MCF 10A (cell line): ENCODE data around the gene IRAK1. TPM values are rescaled to one million over a fixed set of nuclear protein-coding genes. Genes with fewer than 3 reads are reported as not detected.
A peak's percentile ranks its signal among the peaks of the same experiment; 100 is the strongest.

ENCODE experiments used
- BruUV-seq: library from RNA; stranded (reverse); fragments of 400-500 nt; replicated peaks from 2 replicates; lab custom pipeline; 2021; lab: Mats Ljungman, UMichigan
- CTCF ChIA-PET: fragments of 300-600 bp; sonication (Branson Sonifier 250); formaldehyde crosslinking; extraction: SDS; loops from one replicate; lab custom pipeline; 2021; ENCODE audit warnings: antibody characterized with exemption, inconsistent platforms; lab: Yijun Ruan, JAX
- POLR2A ChIA-PET: fragments of 300-600, 350-650 bp; sonication (Branson Sonifier 250); formaldehyde crosslinking; extraction: SDS; loops from one replicate; lab custom pipeline; 2020; ENCODE audit warnings: antibody characterized with exemption, inconsistent platforms; lab: Yijun Ruan, JAX
- DNase-seq: peaks from one replicate; pipeline ENCODE4 v3.0.0-alpha.2; 2018; ENCODE audit not compliant: unreplicated experiment
- H3K27ac Mint-ChIP-seq: one replicate; pipeline ENCODE4 v1.8.0; 2022; ENCODE audit warnings: mild to moderate bottlenecking, low read depth, mixed read lengths; ENCODE audit not compliant: unreplicated experiment
- H3K27me3 Mint-ChIP-seq: one replicate; pipeline ENCODE4 v1.8.0; 2022; ENCODE audit warnings: mixed read lengths; ENCODE audit not compliant: insufficient read depth, unreplicated experiment
- H3K36me3 Mint-ChIP-seq: one replicate; pipeline ENCODE4 v1.8.0; 2022; ENCODE audit warnings: mild to moderate bottlenecking, moderate library complexity, mixed read lengths; ENCODE audit not compliant: insufficient read depth, unreplicated experiment
- H3K4me1 Mint-ChIP-seq: one replicate; pipeline ENCODE4 v1.8.0; 2022; ENCODE audit warnings: mixed read lengths; ENCODE audit not compliant: insufficient read depth, unreplicated experiment
- H3K4me3 Mint-ChIP-seq: one replicate; pipeline ENCODE4 v1.8.0; 2022; ENCODE audit warnings: mild to moderate bottlenecking, moderate library complexity, mixed read lengths; ENCODE audit not compliant: unreplicated experiment
- H3K9me3 Mint-ChIP-seq: one replicate; pipeline ENCODE4 v1.8.0; 2022; ENCODE audit warnings: mixed read lengths; ENCODE audit not compliant: unreplicated experiment
- intact Hi-C: fragments of 100-400 bp; cut with micrococcal nuclease; formaldehyde crosslinking; loops from 2 replicates; pipeline ENCODE4 v1.14.1; 2022
- total RNA-seq: library from RNA; stranded (reverse); gene quantifications from 2 replicates; pipeline ENCODE4 v1.2.3, GENCODE V29; 2022
- TF ChIP-seq, protein P1 (sequence below): fragments of 200-600 bp; IDR thresholded peaks from one replicate; pipeline ENCODE4 v1.8.0; 2022; ENCODE audit warnings: antibody characterized with exemption, mild to moderate bottlenecking; ENCODE audit not compliant: unreplicated experiment

The IRAK1 gene
- total RNA-seq, 1 experiment from 2014 or later: 201 TPM

DNA sequence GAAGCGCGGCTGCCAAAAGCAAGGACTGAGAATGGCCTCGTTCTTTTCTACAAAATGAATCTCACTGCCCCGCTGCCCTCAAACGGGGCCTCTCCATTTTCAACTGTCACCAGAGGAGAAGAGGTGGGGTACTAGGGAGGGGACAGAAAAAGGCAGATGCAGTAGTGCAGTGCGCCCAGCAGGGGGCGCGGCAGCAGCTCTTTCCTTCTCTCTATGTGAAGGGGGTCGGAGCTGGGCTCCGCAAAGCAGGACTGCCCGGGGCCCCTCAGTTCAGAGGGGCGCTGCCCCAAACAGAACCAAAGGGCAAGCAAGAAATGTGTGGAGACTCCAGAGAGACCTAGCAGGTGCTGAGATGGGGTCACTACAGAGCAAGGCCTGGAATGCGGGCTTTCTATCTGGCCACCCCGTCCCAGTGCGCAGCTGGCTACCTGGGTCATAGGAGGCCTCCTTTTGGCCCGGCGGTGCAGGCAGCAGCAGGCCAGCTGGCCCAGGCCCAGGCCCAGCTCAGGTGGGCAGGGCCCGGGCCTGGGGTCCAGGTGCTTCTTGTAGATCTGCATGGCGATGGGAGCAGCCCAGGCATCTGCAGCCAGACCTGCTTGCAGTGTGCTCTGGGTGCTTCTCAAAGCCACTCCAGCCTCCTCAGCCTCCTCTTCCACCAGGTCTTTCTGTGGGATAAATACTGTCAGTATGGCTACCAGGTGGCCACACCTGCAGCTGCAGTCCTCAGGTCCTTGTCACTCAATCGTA is 5.9 kb downstream of the IRAK1 start:
- peaks cover 12% of the 10 kb centered on the region for H3K27me3 Mint-ChIP-seq
- intact Hi-C loops: loop anchor here (2.0 kb wide), 1 partner anchor 37 kb away; no protein-coding TSS in a partner anchor
- H3K27ac Mint-ChIP-seq: no peak overlapping the region
- H3K36me3 Mint-ChIP-seq: peaks cover 46% of the 10 kb centered on the region
- ChIA-PET POLR2A (interaction anchor here (0.7 to 1.1 kb wide), 3 partner anchors 42 to 476 kb away, joined by 3 to 4 read pairs (median 4); partner anchors contain the start of gene HCFC1), CTCF (interaction anchor here (0.5 to 4.0 kb wide), 35 partner anchors 8 to 1093 kb away, joined by 3 to 35 read pairs (median 4); partner anchors contain the start of gene HCFC1)
- peak; percentile 32 for DNase-seq
- no TSS peak for BruUV-seq
- TF ChIP-seq, protein P1, sequence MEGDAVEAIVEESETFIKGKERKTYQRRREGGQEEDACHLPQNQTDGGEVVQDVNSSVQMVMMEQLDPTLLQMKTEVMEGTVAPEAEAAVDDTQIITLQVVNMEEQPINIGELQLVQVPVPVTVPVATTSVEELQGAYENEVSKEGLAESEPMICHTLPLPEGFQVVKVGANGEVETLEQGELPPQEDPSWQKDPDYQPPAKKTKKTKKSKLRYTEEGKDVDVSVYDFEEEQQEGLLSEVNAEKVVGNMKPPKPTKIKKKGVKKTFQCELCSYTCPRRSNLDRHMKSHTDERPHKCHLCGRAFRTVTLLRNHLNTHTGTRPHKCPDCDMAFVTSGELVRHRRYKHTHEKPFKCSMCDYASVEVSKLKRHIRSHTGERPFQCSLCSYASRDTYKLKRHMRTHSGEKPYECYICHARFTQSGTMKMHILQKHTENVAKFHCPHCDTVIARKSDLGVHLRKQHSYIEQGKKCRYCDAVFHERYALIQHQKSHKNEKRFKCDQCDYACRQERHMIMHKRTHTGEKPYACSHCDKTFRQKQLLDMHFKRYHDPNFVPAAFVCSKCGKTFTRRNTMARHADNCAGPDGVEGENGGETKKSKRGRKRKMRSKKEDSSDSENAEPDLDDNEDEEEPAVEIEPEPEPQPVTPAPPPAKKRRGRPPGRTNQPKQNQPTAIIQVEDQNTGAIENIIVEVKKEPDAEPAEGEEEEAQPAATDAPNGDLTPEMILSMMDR: peak; percentile 92
- H3K4me1 Mint-ChIP-seq: peaks cover 9% of the 10 kb centered on the region
- no peak overlapping the region for H3K4me3 Mint-ChIP-seq
- H3K9me3 Mint-ChIP-seq: no peaks in the 10 kb centered on the region

DNA sequence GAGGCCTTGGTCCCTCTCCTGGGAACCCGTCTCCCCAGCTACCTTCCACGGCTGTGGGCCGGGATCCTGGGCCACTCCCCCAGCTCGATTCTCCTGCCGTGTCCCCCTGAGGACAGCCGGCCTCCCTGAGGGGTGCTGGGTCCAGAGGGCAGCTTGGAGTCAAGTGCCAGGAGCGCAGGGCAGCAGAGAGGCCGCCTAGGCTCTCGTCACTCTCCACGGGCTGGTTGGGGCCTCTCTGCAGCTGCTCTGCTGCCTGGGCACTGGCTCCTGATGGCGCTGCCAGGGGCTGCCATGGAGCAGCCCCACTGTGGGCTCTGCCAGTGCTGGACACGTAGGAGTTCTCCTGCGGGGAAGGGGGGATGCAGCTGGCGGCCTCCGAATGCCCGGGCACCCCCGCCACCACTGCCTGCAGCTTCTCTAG is 6.7 kb downstream of the IRAK1 start:
- H3K4me1 Mint-ChIP-seq: peaks cover 9% of the 10 kb centered on the region
- intact Hi-C loops: loop anchor here (2.0 kb wide), 1 partner anchor 38 kb away; no protein-coding TSS in a partner anchor
- ChIA-PET POLR2A (interaction anchor here (0.7 to 0.9 kb wide), 2 partner anchors 399 to 477 kb away, joined by 4 read pairs; no protein-coding TSS in a partner anchor), CTCF (interaction anchor here (0.6 to 4.0 kb wide), 29 partner anchors 7 to 1092 kb away, joined by 3 to 35 read pairs (median 4); partner anchors contain the start of gene HCFC1)
- BruUV-seq: no TSS peak
- H3K36me3 Mint-ChIP-seq: peaks cover 54% of the 10 kb centered on the region
- TF ChIP-seq, protein P1: no peak
- H3K4me3 Mint-ChIP-seq: no peak overlapping the region
- H3K27me3 Mint-ChIP-seq: peaks cover 20% of the 10 kb centered on the region
- H3K9me3 Mint-ChIP-seq: no peaks in the 10 kb centered on the region
- H3K27ac Mint-ChIP-seq: no peak overlapping the region
- DNase-seq: no peak

DNA sequence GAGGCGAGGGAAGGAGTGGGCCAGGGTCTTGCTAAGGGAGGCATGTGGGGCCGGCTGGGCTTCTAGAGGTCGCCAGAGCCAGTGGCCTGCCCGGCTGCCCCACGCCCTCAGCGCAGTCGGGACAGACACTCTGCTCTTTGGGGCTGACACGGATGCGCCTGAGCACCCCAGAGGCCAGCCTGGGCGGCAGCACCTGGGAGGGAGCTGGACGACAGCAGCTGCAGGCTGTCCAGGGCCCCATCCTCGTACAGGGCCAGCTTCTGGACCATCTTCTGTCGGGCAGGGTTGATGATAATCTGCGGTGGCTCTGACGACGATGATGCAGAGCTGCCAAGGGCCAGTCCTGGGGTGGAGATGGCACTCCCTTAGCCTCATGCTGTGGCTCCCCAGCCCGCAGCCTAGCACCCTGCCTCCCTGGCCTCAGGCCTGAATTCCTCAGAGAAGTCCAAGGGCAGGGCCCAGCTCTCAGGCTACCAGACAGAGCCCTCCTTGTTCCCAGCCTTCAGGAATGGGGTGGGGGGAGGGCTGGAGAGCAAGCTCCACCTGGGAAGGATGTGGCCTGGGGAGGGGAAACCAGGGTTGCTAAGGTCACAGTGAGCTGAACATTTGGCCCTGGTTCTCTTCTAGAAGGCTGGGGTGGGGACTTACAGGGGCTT is 7.2 kb downstream of the IRAK1 start:
- H3K4me1 Mint-ChIP-seq: peaks cover 14% of the 10 kb centered on the region
- ChIA-PET CTCF (interaction anchor here (0.5 to 4.0 kb wide), 26 partner anchors 8 to 1191 kb away, joined by 3 to 35 read pairs (median 4); partner anchors contain the start of gene HCFC1), POLR2A (interaction anchor here (0.7 to 0.9 kb wide), 2 partner anchors 8 to 399 kb away, joined by 3 to 4 read pairs; no protein-coding TSS in a partner anchor)
- peaks cover 59% of the 10 kb centered on the region for H3K36me3 Mint-ChIP-seq
- no peak overlapping the region for H3K4me3 Mint-ChIP-seq
- no peaks in the 10 kb centered on the region for H3K9me3 Mint-ChIP-seq
- peaks cover 25% of the 10 kb centered on the region for H3K27me3 Mint-ChIP-seq
- no TSS peak for BruUV-seq
- TF ChIP-seq, protein P1: no peak
- intact Hi-C loops: loop anchor here (2.0 kb wide), 1 partner anchor 38 kb away; no protein-coding TSS in a partner anchor
- no peak overlapping the region for H3K27ac Mint-ChIP-seq
- no peak for DNase-seq
